Panc1 (cell line): ENCODE measurements around the gene GNAO1.

Experiments
- POLR2AphosphoS5 ChIP-seq: IDR thresholded peaks from 2 replicates; pipeline ENCODE4 v1.6.1; 2012; ENCODE audit warnings: mild to moderate bottlenecking, low read depth, low read length, moderate library complexity
- SIN3A ChIP-seq: IDR thresholded peaks from 2 replicates; pipeline ENCODE4 v1.6.1; 2012; ENCODE audit warnings: low read depth, mild to moderate bottlenecking, low read length, moderate library complexity, borderline replicate concordance; ENCODE audit not compliant: insufficient read depth
- TF ChIP-seq, protein P1 (sequence below): fragments of 450-650 bp; IDR thresholded peaks from 2 replicates; pipeline ENCODE4 v1.5.1; 2017; ENCODE audit warnings: mild to moderate bottlenecking
- TF ChIP-seq, protein P2 (sequence below), 2 experiments: IDR thresholded peaks; 2 replicates each; pipeline ENCODE4 v1.6.1; 2011 to 2012; ENCODE audit warnings: low read depth in 2 of 2, control low read depth in 1 of 2, low read length in 1 of 2, mild to moderate bottlenecking in 1 of 2, moderate library complexity in 1 of 2; ENCODE audit not compliant: insufficient read depth in 1 of 2

DNA sequence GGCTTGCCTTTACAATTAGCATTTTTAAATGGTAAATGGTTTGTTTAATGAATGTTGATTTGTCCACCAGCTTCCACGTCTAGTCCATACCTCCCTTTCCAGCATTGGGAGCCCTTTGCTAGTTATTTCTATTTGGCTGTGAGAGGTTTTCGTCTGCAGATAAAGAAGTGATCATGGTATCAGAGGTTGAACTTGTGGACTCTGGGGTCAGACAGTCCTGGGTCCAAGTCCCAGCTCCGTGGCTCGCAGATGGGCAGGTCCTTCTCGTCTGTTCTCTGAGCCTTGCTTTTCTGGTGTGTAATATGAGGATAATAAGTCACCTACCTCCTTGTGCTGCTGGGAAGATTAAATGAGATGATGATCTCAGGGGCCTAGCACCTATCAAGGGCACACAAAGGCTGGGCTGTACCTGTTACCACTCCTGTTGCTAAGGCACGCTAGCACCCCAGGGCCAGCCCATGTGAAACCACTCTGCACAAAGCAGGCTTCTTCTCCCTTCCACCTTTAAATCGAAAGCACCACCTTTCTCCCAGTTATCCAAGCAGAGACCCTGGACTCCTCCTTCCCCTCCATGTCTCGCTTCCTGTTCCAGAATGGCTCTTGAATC lies 103.9 kb downstream of the GNAO1 start:
- TF ChIP-seq, protein P1, sequence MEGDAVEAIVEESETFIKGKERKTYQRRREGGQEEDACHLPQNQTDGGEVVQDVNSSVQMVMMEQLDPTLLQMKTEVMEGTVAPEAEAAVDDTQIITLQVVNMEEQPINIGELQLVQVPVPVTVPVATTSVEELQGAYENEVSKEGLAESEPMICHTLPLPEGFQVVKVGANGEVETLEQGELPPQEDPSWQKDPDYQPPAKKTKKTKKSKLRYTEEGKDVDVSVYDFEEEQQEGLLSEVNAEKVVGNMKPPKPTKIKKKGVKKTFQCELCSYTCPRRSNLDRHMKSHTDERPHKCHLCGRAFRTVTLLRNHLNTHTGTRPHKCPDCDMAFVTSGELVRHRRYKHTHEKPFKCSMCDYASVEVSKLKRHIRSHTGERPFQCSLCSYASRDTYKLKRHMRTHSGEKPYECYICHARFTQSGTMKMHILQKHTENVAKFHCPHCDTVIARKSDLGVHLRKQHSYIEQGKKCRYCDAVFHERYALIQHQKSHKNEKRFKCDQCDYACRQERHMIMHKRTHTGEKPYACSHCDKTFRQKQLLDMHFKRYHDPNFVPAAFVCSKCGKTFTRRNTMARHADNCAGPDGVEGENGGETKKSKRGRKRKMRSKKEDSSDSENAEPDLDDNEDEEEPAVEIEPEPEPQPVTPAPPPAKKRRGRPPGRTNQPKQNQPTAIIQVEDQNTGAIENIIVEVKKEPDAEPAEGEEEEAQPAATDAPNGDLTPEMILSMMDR = no peak
- TF ChIP-seq SIN3A (no peak), POLR2AphosphoS5 (no peak)
- TF ChIP-seq, protein P2, sequence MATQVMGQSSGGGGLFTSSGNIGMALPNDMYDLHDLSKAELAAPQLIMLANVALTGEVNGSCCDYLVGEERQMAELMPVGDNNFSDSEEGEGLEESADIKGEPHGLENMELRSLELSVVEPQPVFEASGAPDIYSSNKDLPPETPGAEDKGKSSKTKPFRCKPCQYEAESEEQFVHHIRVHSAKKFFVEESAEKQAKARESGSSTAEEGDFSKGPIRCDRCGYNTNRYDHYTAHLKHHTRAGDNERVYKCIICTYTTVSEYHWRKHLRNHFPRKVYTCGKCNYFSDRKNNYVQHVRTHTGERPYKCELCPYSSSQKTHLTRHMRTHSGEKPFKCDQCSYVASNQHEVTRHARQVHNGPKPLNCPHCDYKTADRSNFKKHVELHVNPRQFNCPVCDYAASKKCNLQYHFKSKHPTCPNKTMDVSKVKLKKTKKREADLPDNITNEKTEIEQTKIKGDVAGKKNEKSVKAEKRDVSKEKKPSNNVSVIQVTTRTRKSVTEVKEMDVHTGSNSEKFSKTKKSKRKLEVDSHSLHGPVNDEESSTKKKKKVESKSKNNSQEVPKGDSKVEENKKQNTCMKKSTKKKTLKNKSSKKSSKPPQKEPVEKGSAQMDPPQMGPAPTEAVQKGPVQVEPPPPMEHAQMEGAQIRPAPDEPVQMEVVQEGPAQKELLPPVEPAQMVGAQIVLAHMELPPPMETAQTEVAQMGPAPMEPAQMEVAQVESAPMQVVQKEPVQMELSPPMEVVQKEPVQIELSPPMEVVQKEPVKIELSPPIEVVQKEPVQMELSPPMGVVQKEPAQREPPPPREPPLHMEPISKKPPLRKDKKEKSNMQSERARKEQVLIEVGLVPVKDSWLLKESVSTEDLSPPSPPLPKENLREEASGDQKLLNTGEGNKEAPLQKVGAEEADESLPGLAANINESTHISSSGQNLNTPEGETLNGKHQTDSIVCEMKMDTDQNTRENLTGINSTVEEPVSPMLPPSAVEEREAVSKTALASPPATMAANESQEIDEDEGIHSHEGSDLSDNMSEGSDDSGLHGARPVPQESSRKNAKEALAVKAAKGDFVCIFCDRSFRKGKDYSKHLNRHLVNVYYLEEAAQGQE (IDR thresholded peaks at IDR 0.05; ENCODE audit: insufficient read depth in 1 of 2, low read depth in 2 of 2, low read length in 1 of 2) = no peak
